H1 (cell line): Measurements from ENCODE around the gene RNF208. TPM values are rescaled to one million over a fixed set of nuclear protein-coding genes. Genes with fewer than 3 reads are reported as not detected.
A peak's percentile ranks its signal among the peaks of the same experiment; 100 is the strongest.

ENCODE experiments used
- CTCF ChIA-PET: fragments of 300-600 bp; sonication (Branson Sonifier 250); formaldehyde crosslinking; loops from one replicate; lab custom pipeline; 2021; ENCODE audit not compliant: partially characterized antibody; lab: Charles Lee
- POLR2A ChIA-PET: fragments of 300-600 bp; sonication (Branson Sonifier 250); formaldehyde crosslinking; loops from one replicate; lab custom pipeline; 2021; ENCODE audit warnings: inconsistent platforms; ENCODE audit not compliant: partially characterized antibody; lab: Charles Lee
- DNase-seq, 2 experiments: peaks; one replicate each; pipeline versions ENCODE4 v3.0.0 to v3.0.0-alpha.2; 2010 to 2022; ENCODE audit warnings: low spot score in 2 of 2, low read depth in 1 of 2, mixed read lengths in 1 of 2
- FAIRE-seq: peaks from 2 replicates; lab custom pipeline; 2011; peaks lifted over from hg19 to GRCh38; lab: Jason Lieb, UNC
- H2AFZ ChIP-seq: 2 replicates; pipeline ENCODE4 v1.8.1; 2012; ENCODE audit warnings: low read length, inconsistent platforms
- H2AK5ac ChIP-seq: 2 replicates; pipeline ENCODE4 v1.6.1; 2013; ENCODE audit warnings: low read depth, low read length
- H2BK120ac ChIP-seq: replicated peaks from 2 replicates; pipeline ENCODE3; 2013; ENCODE audit warnings: low read depth, low read length, inconsistent platforms
- H2BK12ac ChIP-seq: 2 replicates; pipeline ENCODE4 v1.6.1; 2013; ENCODE audit warnings: low read depth, low read length
- H2BK15ac ChIP-seq: 2 replicates; pipeline ENCODE4 v1.6.1; 2013; ENCODE audit warnings: low read length
- H2BK20ac ChIP-seq: 2 replicates; pipeline ENCODE4 v1.6.1; 2013; ENCODE audit warnings: low read length
- H2BK5ac ChIP-seq: 2 replicates; pipeline ENCODE4 v1.6.1; 2013; ENCODE audit warnings: low read depth, low read length
- H3K14ac ChIP-seq: 2 replicates; pipeline ENCODE4 v1.6.1; 2013; ENCODE audit warnings: inconsistent platforms; ENCODE audit not compliant: insufficient read length
- H3K18ac ChIP-seq: 2 replicates; pipeline ENCODE4 v1.6.1; 2013; ENCODE audit warnings: low read length; ENCODE audit errors: extremely low read depth
- H3K23ac ChIP-seq: 2 replicates; pipeline ENCODE4 v1.6.1; 2013; ENCODE audit warnings: inconsistent platforms; ENCODE audit not compliant: insufficient read length
- H3K23me2 ChIP-seq: 2 replicates; pipeline ENCODE4 v1.6.1; 2013; ENCODE audit warnings: low read depth, low read length
- H3K27ac ChIP-seq: 2 replicates; pipeline ENCODE4 v1.6.1; 2011; ENCODE audit warnings: low read depth, low read length, inconsistent platforms
- H3K27me3 ChIP-seq, 4 experiments: replicated peaks in 1 of 4; 1 replicate in 1 of 4; 2 replicates in 3 of 4; pipeline versions ENCODE4 v1.6.1 to v1.8.1; 2011 to 2013; ENCODE audit warnings: low read length in 3 of 4, mild to moderate bottlenecking in 3 of 4, inconsistent platforms in 2 of 4, mixed read lengths in 2 of 4, moderate library complexity in 1 of 4; ENCODE audit not compliant: control insufficient read depth in 3 of 4, insufficient read depth in 3 of 4; ENCODE audit errors: extremely low read depth in 1 of 4
- H3K36me3 ChIP-seq, 4 experiments: 2 replicates each; pipeline versions ENCODE4 v1.6.1 to v1.8.1; 2011 to 2013; ENCODE audit warnings: mild to moderate bottlenecking in 4 of 4, low read length in 3 of 4, moderate library complexity in 2 of 4, control low read depth in 1 of 4, inconsistent platforms in 1 of 4; ENCODE audit not compliant: insufficient read depth in 4 of 4, control insufficient read depth in 2 of 4
- H3K4ac ChIP-seq: replicated peaks from 2 replicates; pipeline ENCODE3; 2013; ENCODE audit warnings: low read length, low read depth, mixed read lengths, inconsistent platforms; ENCODE audit not compliant: insufficient read length
- H3K4me1 ChIP-seq, 4 experiments: replicated peaks in 1 of 4; 1 replicate in 1 of 4; 2 replicates in 3 of 4; pipeline versions ENCODE4 v1.6.1 to v1.8.1; 2011 to 2013; ENCODE audit warnings: low read length in 3 of 4, inconsistent platforms in 2 of 4, mixed read lengths in 1 of 4; ENCODE audit not compliant: insufficient read depth in 4 of 4, control insufficient read depth in 3 of 4
- H3K4me2 ChIP-seq, 2 experiments: 2 replicates each; pipeline versions ENCODE4 v1.6.1 to v1.8.1; 2011 to 2013; ENCODE audit warnings: low read depth in 2 of 2, low read length in 2 of 2, control low read depth in 1 of 2, inconsistent platforms in 1 of 2, mild to moderate bottlenecking in 1 of 2; ENCODE audit not compliant: insufficient read depth in 1 of 2
- H3K4me3 ChIP-seq, 4 experiments: fragments of 200-600, 300-600 bp in 1 of 4; sonication (generic), shearing (Covaris generic), sonication (Bioruptor Twin) in 1 of 4; 2 replicates each; pipeline versions ENCODE4 v1.5.1 to v1.8.1; 2011 to 2016; ENCODE audit warnings: low read length in 4 of 4, low read depth in 3 of 4, control low read depth in 2 of 4, inconsistent platforms in 2 of 4, mild to moderate bottlenecking in 2 of 4, mixed read lengths in 1 of 4, moderate library complexity in 1 of 4; ENCODE audit not compliant: insufficient read depth in 2 of 4; ENCODE audit errors: extremely low read depth in 1 of 4
- H3K56ac ChIP-seq: replicated peaks from 2 replicates; pipeline ENCODE3; 2013; ENCODE audit warnings: low read depth, mild to moderate bottlenecking, mixed read lengths, low read length, inconsistent platforms; ENCODE audit not compliant: insufficient read length
- H3K79me1 ChIP-seq: 2 replicates; pipeline ENCODE4 v1.6.1; 2013; ENCODE audit warnings: low read depth, low read length, control low read depth
- H3K79me2 ChIP-seq, 2 experiments: 2 replicates each; pipeline versions ENCODE4 v1.6.1 to v1.8.1; 2012 to 2013; ENCODE audit warnings: low read length in 2 of 2, mild to moderate bottlenecking in 2 of 2, inconsistent platforms in 1 of 2; ENCODE audit not compliant: insufficient read depth in 2 of 2, control insufficient read depth in 1 of 2
- H3K9ac ChIP-seq, 4 experiments: replicated peaks in 1 of 4; 1 replicate in 1 of 4; 2 replicates in 3 of 4; pipeline versions ENCODE4 v1.6.1 to v1.8.1; 2011 to 2013; ENCODE audit warnings: low read depth in 3 of 4, low read length in 3 of 4, control low read depth in 2 of 4, mild to moderate bottlenecking in 2 of 4, moderate library complexity in 2 of 4, inconsistent platforms in 1 of 4; ENCODE audit errors: extremely low read depth in 1 of 4
- H3K9me3 ChIP-seq, 2 experiments: 2 replicates each; pipeline versions ENCODE4 v1.6.1 to v1.8.1; 2012 to 2013; ENCODE audit warnings: mild to moderate bottlenecking in 2 of 2, moderate library complexity in 2 of 2, control low read depth in 1 of 2, inconsistent platforms in 1 of 2, low read depth in 1 of 2, low read length in 1 of 2, mixed read lengths in 1 of 2; ENCODE audit not compliant: insufficient read depth in 2 of 2
- H4K20me1 ChIP-seq, 2 experiments: replicated peaks in 1 of 2; 2 replicates each; pipeline versions ENCODE3 to v1.8.1; 2011 to 2013; ENCODE audit warnings: inconsistent platforms in 2 of 2, low read length in 2 of 2, mild to moderate bottlenecking in 1 of 2; ENCODE audit not compliant: insufficient read depth in 2 of 2, control insufficient read depth in 1 of 2
- H4K5ac ChIP-seq: 2 replicates; pipeline ENCODE4 v1.6.1; 2013; ENCODE audit warnings: low read length, low read depth, mixed read lengths, inconsistent platforms; ENCODE audit not compliant: insufficient read length
- H4K8ac ChIP-seq: 2 replicates; pipeline ENCODE4 v1.8.0; 2013; ENCODE audit warnings: mild to moderate bottlenecking, moderate library complexity, low read length, inconsistent platforms; ENCODE audit not compliant: insufficient read depth; ENCODE audit errors: extremely low read depth
- H4K91ac ChIP-seq: replicated peaks from 2 replicates; pipeline ENCODE3; 2013; ENCODE audit warnings: low read length, mixed read lengths, inconsistent platforms; ENCODE audit not compliant: insufficient read length
- ASH2L ChIP-seq: fragments of 200-600, 300-600 bp; sonication (generic); IDR thresholded peaks from one replicate; pipeline ENCODE4 v1.7.1; 2017; ENCODE audit warnings: low read length
- CHD1 ChIP-seq: IDR thresholded peaks from 2 replicates; pipeline ENCODE4 v1.6.1; 2012; ENCODE audit warnings: low read depth, low read length, improper control_type of control experiment
- EGR1 ChIP-seq: IDR thresholded peaks from 2 replicates; pipeline ENCODE4 v1.6.1; 2011; ENCODE audit warnings: low read depth, low read length, borderline replicate concordance
- EZH2 ChIP-seq: fragments of 200-600 bp; sonication (generic); IDR thresholded peaks from 2 replicates; pipeline ENCODE4 v1.7.1; 2012; ENCODE audit warnings: low read depth, mild to moderate bottlenecking, moderate library complexity, low read length, inconsistent platforms; ENCODE audit not compliant: severe bottlenecking
- RBBP5 ChIP-seq: IDR thresholded peaks from 2 replicates; pipeline ENCODE4 v1.7.1; 2012; ENCODE audit warnings: low read depth, mild to moderate bottlenecking, inconsistent platforms, low read length, moderate library complexity, borderline replicate concordance
- SIX5 ChIP-seq: IDR thresholded peaks from 2 replicates; pipeline ENCODE4 v1.6.1; 2011; ENCODE audit warnings: mild to moderate bottlenecking, low read depth, low read length
- SP1 ChIP-seq: IDR thresholded peaks from 2 replicates; pipeline ENCODE4 v1.6.1; 2011; ENCODE audit warnings: low read depth, low read length
- TCF12 ChIP-seq: IDR thresholded peaks from 2 replicates; pipeline ENCODE4 v1.6.1; 2011; ENCODE audit warnings: low read depth, mild to moderate bottlenecking, low read length
- WGBS, 2 experiments: shearing (Covaris generic) in 1 of 2; methylation state at CpG; one replicate each; pipeline versions ENCODE4 v1.1.6 to v1.1.7; 2013 to 2015; ENCODE audit warnings: low lambda C conversion rate in 2 of 2, mixed read lengths in 2 of 2, inconsistent platforms in 1 of 2, low coverage in 1 of 2, missing lambda C conversion rate in 1 of 2; ENCODE audit not compliant: insufficient replicate concordance in 2 of 2, insufficient coverage in 1 of 2, insufficient read length in 1 of 2; ENCODE audit errors: extremely low coverage in 1 of 2, missing lambda C conversion rate in 1 of 2; 5-methylcytosine and 5-hydroxymethylcytosine counted together
- polyA plus RNA-seq, 7 experiments: library from polyadenylated mRNA; depleted of rRNA in 3 of 7; stranded (reverse) in 5 of 7; unstranded in 2 of 7; fragments of >200 nt in 5 of 7; fragments of 200-250 nt in 2 of 7; gene quantifications; 1 replicate in 5 of 7; 2 replicates in 1 of 7; 4 replicates in 1 of 7; pipeline versions ENCODE4 v1.2.1 to v1.2.3, GENCODE V29; 2011 to 2013; ENCODE audit warnings: missing spikeins in 2 of 7, mixed read lengths in 2 of 7
- total RNA-seq: library from RNA; stranded (reverse); fragmentation: NEBNext Ultra II Directional; extraction: Animal tissue kit (Norgen Biotek cat#: 25700); gene quantifications from 2 replicates; pipeline ENCODE4 v1.2.1, GENCODE V29; 2021
- TF ChIP-seq, protein P1 (sequence below), 3 experiments: IDR thresholded peaks; 1 replicate in 2 of 3; 2 replicates in 1 of 3; pipeline versions ENCODE4 v1.5.1 to v1.6.1; 2011; ENCODE audit warnings: low read length in 3 of 3, mild to moderate bottlenecking in 3 of 3, inconsistent platforms in 2 of 3, low read depth in 1 of 3, moderate library complexity in 1 of 3; ENCODE audit not compliant: insufficient read depth in 1 of 3; ENCODE audit errors: control extremely low read depth in 1 of 3

Gene RNF208
- total and polyA plus RNA-seq, 2 of the 8 experiments (the other 6 are each of a cell fraction or from before 2014, with no cell fraction given), result 2.7 to 7.7 TPM

DNA sequence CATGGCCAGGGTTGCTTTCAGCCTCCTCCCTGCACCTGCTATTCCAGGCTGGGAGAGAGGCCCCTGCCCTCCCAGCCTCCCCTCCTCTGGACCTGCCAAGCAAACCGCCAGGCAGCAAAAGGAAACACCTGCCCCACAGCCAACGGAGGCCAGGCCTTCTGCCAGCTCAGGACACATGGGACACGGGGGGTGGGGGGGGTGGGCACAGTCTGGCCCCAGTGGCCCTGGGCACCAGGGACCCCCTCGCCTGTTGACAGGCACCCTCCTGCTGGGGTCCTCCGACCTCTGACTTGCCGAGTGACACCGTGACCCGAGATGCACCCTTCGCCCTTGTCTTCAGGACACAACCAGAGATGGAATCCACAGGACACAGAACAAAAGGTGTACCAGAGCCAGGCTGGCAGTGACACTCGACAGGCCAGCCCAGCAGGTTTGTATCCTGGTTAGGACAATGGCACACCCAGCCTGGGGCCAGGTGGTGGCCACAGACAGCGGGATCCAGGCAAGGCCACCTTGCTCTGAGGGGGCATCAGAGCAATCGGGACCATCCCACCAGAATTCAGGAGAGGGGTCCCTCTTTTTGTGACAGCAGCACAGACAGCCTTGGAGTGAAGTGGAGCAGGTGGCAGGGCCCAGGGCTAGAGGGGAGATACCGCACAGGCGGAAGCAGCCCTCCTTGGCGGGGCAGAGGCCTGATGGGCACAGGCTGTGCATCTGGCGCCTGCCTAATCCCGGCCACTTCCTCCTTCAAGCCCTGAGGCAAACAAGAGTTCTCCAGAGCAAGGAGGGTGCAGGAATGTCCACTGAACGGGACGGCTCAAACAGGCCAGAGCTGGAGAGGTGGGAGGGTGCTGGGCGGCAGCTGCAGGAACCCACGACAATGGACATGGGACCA, 48.9 kb downstream of the RNF208 start:
- Histone ChIP-seq H3K9me3 (no peaks in the 10 kb centered on the region), H3K79me1 (no peaks in the 10 kb centered on the region), H3K36me3 (no peaks in the 10 kb centered on the region; a peak in 1 of 8 replicates), H3K18ac (no peak overlapping the region), H3K4me1 (peaks cover 0 to 24% (median 13%) of the 10 kb centered on the region in 4 experiments; a peak in 6 of 7 replicates), H3K14ac (no peak overlapping the region), H3K4me3 (no peak overlapping the region), H3K79me2 (no peaks in the 10 kb centered on the region), H2BK12ac (no peak overlapping the region), H3K56ac (no peak overlapping the region), H2AK5ac (no peak overlapping the region), H2BK5ac (no peak overlapping the region), H3K27ac (no peak overlapping the region), H2BK15ac (no peak overlapping the region), H3K27me3 (peaks cover 18 to 44% (median 35%) of the 10 kb centered on the region in 4 experiments), H2BK20ac (0 out of 2 replicates have a peak overlapping the region, but pooled peaks have one; percentile 10), H3K4me2 (no peak overlapping the region), H4K20me1 (peaks cover 0 to 18% of the 10 kb centered on the region in 2 experiments), H4K5ac (no peak overlapping the region), H3K23me2 (peaks cover 13% of the 10 kb centered on the region; the same call in 1 of the 2 replicates), H2BK120ac (no peak overlapping the region), H2AFZ (no peak overlapping the region), H3K4ac (no peak overlapping the region), H4K91ac (no peak overlapping the region), H3K9ac (no peak overlapping the region), H3K23ac (no peak overlapping the region), H4K8ac (no peak overlapping the region)
- no peak for DNase-seq
- WGBS, 2 experiments, result 84% methylated on average over 18 of the region's 21 CpGs; no CpG with 5 or more reads in 1 of the 2 experiments
- no peak for FAIRE-seq
- CTCF ChIA-PET, result interaction anchor here (0.9 to 4.3 kb wide), 5 partner anchors 20 to 138 kb away, joined by 3 to 29 read pairs (median 8); no protein-coding TSS in a partner anchor
- POLR2A ChIA-PET, result interaction anchor here (0.5 to 3.3 kb wide), 10 partner anchors 10 to 747 kb away, joined by 3 to 15 read pairs (median 3); partner anchors contain the start of genes ANAPC2, SSNA1 and TUBB4B
- TF ChIP-seq EZH2, result no peak
- TF ChIP-seq EGR1, result no peak
- no peak for TF ChIP-seq TCF12
- TF ChIP-seq, protein P1, sequence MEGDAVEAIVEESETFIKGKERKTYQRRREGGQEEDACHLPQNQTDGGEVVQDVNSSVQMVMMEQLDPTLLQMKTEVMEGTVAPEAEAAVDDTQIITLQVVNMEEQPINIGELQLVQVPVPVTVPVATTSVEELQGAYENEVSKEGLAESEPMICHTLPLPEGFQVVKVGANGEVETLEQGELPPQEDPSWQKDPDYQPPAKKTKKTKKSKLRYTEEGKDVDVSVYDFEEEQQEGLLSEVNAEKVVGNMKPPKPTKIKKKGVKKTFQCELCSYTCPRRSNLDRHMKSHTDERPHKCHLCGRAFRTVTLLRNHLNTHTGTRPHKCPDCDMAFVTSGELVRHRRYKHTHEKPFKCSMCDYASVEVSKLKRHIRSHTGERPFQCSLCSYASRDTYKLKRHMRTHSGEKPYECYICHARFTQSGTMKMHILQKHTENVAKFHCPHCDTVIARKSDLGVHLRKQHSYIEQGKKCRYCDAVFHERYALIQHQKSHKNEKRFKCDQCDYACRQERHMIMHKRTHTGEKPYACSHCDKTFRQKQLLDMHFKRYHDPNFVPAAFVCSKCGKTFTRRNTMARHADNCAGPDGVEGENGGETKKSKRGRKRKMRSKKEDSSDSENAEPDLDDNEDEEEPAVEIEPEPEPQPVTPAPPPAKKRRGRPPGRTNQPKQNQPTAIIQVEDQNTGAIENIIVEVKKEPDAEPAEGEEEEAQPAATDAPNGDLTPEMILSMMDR (IDR thresholded peaks at IDR 0.05; ENCODE audit: control extremely low read depth in 1 of 3, insufficient read depth in 1 of 3, low read depth in 1 of 3, low read length in 3 of 3), result no peak
- no peak for TF ChIP-seq SP1
- no peak for TF ChIP-seq CHD1
- TF ChIP-seq RBBP5, result no peak
- TF ChIP-seq SIX5, result no peak
- TF ChIP-seq ASH2L, result no peak
